Nucleus accumbens (tissue), 56 donors: Measurements from ENCODE around the gene LGALS7B.

Source experiments
- DNase-seq, 56 donors: peaks; one replicate each; lab custom pipeline; 2025; lab: John Stamatoyannopoulos, UW

LGALS7B gene

GRCh38 chr19:38838986-38839761 is 50.2 kb downstream of the LGALS7B start:
- no peak for DNase-seq

GRCh38 chr19:38839816-38840582 is 51.0 kb downstream of the LGALS7B start:
- no peak for DNase-seq

GRCh38 chr19:38840583-38840968 is 51.6 kb downstream of the LGALS7B start:
- DNase-seq = no peak
